ENCODE measurements around the gene TGM3.
A peak's percentile ranks its signal among the peaks of the same experiment; 100 is the strongest.

Gene TGM3

GRCh38 chr20:2385496-2385895 is 89.7 kb downstream of the TGM3 start:
- DNase-seq = no peak

GRCh38 chr20:2386516-2387179 is 90.8 kb downstream of the TGM3 start:
- DNase-seq = no peak

GRCh38 chr20:2387180-2387577 is 91.4 kb downstream of the TGM3 start:
- DNase-seq = peak; percentile 8 to 11

DNA sequence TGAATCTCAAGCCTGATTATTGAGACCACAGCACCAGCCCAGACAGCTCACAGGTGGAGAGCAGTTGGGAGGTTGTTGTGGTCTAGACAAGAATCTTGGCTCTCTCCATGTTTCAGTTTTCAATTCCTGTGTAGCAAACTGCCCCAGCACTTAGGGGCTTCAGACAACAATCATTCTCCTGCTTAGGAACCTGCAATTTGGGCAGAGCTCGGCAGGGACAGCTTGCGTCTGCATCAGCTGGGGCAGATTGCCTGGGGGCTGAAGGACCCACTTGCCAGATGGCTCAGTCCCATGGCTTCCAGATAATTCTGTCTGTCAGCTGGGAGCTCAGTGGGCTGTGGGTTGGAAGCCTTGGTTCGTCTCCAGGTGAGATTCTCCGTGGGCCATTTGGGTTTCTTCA is 91.8 kb downstream of the TGM3 start:
- DNase-seq = no peak

Data from NCI-H2081 (cell line).